HepG2 (cell line): ENCODE results near the gene S1PR5. TPM values are rescaled to one million over a fixed set of nuclear protein-coding genes. Genes with fewer than 3 reads are reported as not detected.

ENCODE experiments used
- ARNT ChIP-seq: fragments of 450-650 bp; IDR thresholded peaks from 2 replicates; pipeline ENCODE4 v1.6.1; 2017
- ATF2 ChIP-seq: sonication (generic); formaldehyde crosslinking; IDR thresholded peaks from 2 replicates; pipeline ENCODE4 v1.4.0; 2020; ENCODE audit warnings: missing genetic modification reagents
- GATAD1 ChIP-seq: IDR thresholded peaks from 2 replicates; pipeline ENCODE4 v1.6.1; 2016; ENCODE audit warnings: missing genetic modification reagents, missing compliant biosample characterization
- HDAC6 ChIP-seq: fragments of 200-600 bp; sonication (generic); IDR thresholded peaks from 2 replicates; pipeline ENCODE4 v1.7.0; 2017; ENCODE audit warnings: mild to moderate bottlenecking, antibody characterized with exemption, low read length, low read depth
- HINFP ChIP-seq: sonication (generic); formaldehyde crosslinking; IDR thresholded peaks from 2 replicates; pipeline ENCODE4 v1.4.0; 2020; ENCODE audit warnings: low read depth, mild to moderate bottlenecking, missing genetic modification reagents
- KLF16 ChIP-seq, 2 experiments: sonication (generic) in 1 of 2; formaldehyde crosslinking in 1 of 2; IDR thresholded peaks; 2 replicates each; pipeline versions ENCODE4 v1.6.1 to v1.8.0; 2016 to 2023; ENCODE audit warnings: missing genetic modification reagents in 2 of 2, missing compliant biosample characterization in 1 of 2
- MBNL3 ChIP-seq: fragments of 250-450 bp; sonication (Bioruptor Pico); conservative IDR thresholded peaks from 2 replicates; pipeline ENCODE4 v1.8.0; 2022; ENCODE audit warnings: mild to moderate bottlenecking, inconsistent platforms
- MXD3 ChIP-seq: IDR thresholded peaks from 2 replicates; pipeline ENCODE4 v1.6.1; 2016; ENCODE audit warnings: mild to moderate bottlenecking, missing biosample characterization, missing genetic modification reagents
- NCOA1 ChIP-seq: sonication (generic); formaldehyde crosslinking; IDR thresholded peaks from 2 replicates; pipeline ENCODE4 v1.9.0; 2021; ENCODE audit warnings: missing genetic modification reagents
- PAF1 ChIP-seq: IDR thresholded peaks from 2 replicates; pipeline ENCODE4 v1.6.1; 2016; ENCODE audit warnings: missing genetic modification reagents, missing compliant biosample characterization
- WIZ ChIP-seq: sonication (generic); formaldehyde crosslinking; IDR thresholded peaks from 2 replicates; pipeline ENCODE4 v1.5.1; 2020; ENCODE audit warnings: mild to moderate bottlenecking, missing genetic modification reagents
- YEATS2 ChIP-seq: sonication (generic); formaldehyde crosslinking; IDR thresholded peaks from 2 replicates; pipeline ENCODE4 v1.4.0; 2020; ENCODE audit warnings: missing genetic modification reagents, borderline replicate concordance
- ZKSCAN5 ChIP-seq: sonication (generic); formaldehyde crosslinking; IDR thresholded peaks from 2 replicates; pipeline ENCODE4 v1.5.1; 2020; ENCODE audit warnings: mild to moderate bottlenecking, missing genetic modification reagents
- ZNF337 ChIP-seq: sonication (generic); formaldehyde crosslinking; IDR thresholded peaks from 2 replicates; pipeline ENCODE4 v1.5.1; 2020; ENCODE audit warnings: missing genetic modification reagents, low read depth, mild to moderate bottlenecking, borderline replicate concordance
- ZNF720 ChIP-seq: sonication (generic); formaldehyde crosslinking; IDR thresholded peaks from 2 replicates; pipeline ENCODE4 v1.4.0; 2020; ENCODE audit warnings: missing genetic modification reagents
- polyA plus RNA-seq, 8 experiments: library from polyadenylated mRNA; depleted of rRNA in 3 of 8; stranded (reverse) in 7 of 8; unstranded in 1 of 8; fragments of >200 nt; fragmentation: Illumina TruSeq in 4 of 8; extraction: Trizol in 4 of 8; gene quantifications; 2 replicates each; pipeline versions ENCODE4 v1.2.1 to v1.2.3, GENCODE V29; 2011 to 2016; ENCODE audit warnings: low read depth in 4 of 8, missing spikeins in 1 of 8, mixed read lengths in 1 of 8; ENCODE audit not compliant: insufficient read depth in 1 of 8
- total RNA-seq, 5 experiments: library from RNA; depleted of rRNA; stranded (reverse); fragments of >200 nt; fragmentation: Illumina TruSeq; extraction: Trizol; gene quantifications; 2 replicates each; pipeline ENCODE4 v1.2.3, GENCODE V29; 2016; ENCODE audit warnings: low read depth in 1 of 5
- TF ChIP-seq, protein P1 (sequence below): sonication (generic); formaldehyde crosslinking; IDR thresholded peaks from 2 replicates; pipeline ENCODE4 v1.9.0; 2021; ENCODE audit warnings: mild to moderate bottlenecking, missing genetic modification reagents
- TF ChIP-seq, protein P2 (sequence below): sonication (generic); formaldehyde crosslinking; IDR thresholded peaks from 2 replicates; pipeline ENCODE4 v1.5.0; 2020; ENCODE audit warnings: mild to moderate bottlenecking, missing genetic modification reagents, moderate library complexity

S1PR5 gene
- total and polyA plus RNA-seq, 2 of the 13 experiments (the other 11 are each of a cell fraction or from before 2014, with no cell fraction given): 0.04 TPM; not detected in 1

DNA sequence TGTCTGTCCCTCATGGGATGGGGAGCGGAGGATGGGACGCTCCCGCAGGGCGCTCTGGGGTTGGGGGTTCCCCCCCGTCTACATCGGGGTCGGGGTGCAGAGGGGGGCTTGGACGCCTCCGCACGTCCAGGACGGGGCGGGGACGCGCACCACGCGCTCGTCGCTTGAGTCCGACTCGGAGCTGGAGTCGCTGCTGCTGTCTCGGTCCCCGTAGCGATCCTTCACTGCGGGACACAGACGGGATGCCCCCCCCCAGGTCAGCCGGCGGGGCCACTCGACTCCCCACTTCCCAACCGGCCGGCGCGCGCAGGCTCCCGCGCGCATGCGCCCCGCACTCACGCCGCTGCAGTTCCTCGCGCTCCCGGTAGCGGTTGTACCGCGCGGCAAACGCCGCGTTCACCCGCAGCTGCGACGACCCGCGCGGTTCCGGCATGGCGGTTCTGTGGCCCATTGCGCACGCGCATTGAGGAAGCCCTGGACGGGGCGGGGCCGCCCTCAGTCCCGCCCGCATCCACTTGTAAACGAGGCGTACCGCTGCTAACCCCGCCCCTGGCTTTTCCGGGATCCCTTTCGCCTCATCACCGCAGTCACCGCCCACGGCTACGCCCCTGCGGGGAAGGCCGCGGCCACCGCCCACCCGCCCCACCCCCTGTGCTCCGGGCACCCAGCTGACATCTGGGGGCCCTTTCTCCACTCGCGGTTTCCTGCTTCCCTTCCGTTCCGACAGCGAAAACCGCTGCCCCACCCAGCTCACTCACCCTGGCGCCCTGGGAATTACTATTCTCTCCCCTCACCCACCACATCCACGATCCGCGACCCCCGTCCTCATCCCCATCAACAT lies 48.5 kb upstream of the S1PR5 start, which contains the start of gene KRI1 (continued):
- TF ChIP-seq MXD3: peak; percentile 96
- peak in 1 of 2 experiments; percentile 98; a peak in 2 of 4 replicates for TF ChIP-seq KLF16 (CRISPR knock-in tag; IDR thresholded peaks at IDR 0.05)
- peak; percentile 74; the same call in 1 of the 2 replicates for TF ChIP-seq ZNF720 (CRISPR knock-in tag)
- TF ChIP-seq ATF2 (CRISPR knock-in tag): peak; percentile 80
- TF ChIP-seq HDAC6: no peak
- TF ChIP-seq WIZ (CRISPR knock-in tag): 0 out of 2 replicates have a peak, but pooled peaks have one; percentile 30
- no peak for TF ChIP-seq ZKSCAN5 (CRISPR knock-in tag)
- TF ChIP-seq MBNL3 (CRISPR knock-in tag): no peak
- TF ChIP-seq GATAD1 (CRISPR knock-in tag): peak; percentile 73
- TF ChIP-seq HINFP (CRISPR knock-in tag): peak; percentile 78; the same call in 1 of the 2 replicates
- peak; percentile 80; the same call in 1 of the 2 replicates for TF ChIP-seq YEATS2 (CRISPR knock-in tag)
- TF ChIP-seq, protein P1, sequence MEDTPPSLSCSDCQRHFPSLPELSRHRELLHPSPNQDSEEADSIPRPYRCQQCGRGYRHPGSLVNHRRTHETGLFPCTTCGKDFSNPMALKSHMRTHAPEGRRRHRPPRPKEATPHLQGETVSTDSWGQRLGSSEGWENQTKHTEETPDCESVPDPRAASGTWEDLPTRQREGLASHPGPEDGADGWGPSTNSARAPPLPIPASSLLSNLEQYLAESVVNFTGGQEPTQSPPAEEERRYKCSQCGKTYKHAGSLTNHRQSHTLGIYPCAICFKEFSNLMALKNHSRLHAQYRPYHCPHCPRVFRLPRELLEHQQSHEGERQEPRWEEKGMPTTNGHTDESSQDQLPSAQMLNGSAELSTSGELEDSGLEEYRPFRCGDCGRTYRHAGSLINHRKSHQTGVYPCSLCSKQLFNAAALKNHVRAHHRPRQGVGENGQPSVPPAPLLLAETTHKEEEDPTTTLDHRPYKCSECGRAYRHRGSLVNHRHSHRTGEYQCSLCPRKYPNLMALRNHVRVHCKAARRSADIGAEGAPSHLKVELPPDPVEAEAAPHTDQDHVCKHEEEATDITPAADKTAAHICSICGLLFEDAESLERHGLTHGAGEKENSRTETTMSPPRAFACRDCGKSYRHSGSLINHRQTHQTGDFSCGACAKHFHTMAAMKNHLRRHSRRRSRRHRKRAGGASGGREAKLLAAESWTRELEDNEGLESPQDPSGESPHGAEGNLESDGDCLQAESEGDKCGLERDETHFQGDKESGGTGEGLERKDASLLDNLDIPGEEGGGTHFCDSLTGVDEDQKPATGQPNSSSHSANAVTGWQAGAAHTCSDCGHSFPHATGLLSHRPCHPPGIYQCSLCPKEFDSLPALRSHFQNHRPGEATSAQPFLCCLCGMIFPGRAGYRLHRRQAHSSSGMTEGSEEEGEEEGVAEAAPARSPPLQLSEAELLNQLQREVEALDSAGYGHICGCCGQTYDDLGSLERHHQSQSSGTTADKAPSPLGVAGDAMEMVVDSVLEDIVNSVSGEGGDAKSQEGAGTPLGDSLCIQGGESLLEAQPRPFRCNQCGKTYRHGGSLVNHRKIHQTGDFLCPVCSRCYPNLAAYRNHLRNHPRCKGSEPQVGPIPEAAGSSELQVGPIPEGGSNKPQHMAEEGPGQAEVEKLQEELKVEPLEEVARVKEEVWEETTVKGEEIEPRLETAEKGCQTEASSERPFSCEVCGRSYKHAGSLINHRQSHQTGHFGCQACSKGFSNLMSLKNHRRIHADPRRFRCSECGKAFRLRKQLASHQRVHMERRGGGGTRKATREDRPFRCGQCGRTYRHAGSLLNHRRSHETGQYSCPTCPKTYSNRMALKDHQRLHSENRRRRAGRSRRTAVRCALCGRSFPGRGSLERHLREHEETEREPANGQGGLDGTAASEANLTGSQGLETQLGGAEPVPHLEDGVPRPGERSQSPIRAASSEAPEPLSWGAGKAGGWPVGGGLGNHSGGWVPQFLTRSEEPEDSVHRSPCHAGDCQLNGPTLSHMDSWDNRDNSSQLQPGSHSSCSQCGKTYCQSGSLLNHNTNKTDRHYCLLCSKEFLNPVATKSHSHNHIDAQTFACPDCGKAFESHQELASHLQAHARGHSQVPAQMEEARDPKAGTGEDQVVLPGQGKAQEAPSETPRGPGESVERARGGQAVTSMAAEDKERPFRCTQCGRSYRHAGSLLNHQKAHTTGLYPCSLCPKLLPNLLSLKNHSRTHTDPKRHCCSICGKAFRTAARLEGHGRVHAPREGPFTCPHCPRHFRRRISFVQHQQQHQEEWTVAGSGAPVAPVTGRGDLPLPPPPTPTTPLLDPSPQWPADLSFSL (CRISPR knock-in tag): no peak
- TF ChIP-seq ARNT: no peak
- no peak for TF ChIP-seq NCOA1 (CRISPR knock-in tag)
- no peak for TF ChIP-seq PAF1 (CRISPR knock-in tag)
- TF ChIP-seq ZNF337: no peak; the same call in 1 of the 2 replicates
- TF ChIP-seq, protein P2, sequence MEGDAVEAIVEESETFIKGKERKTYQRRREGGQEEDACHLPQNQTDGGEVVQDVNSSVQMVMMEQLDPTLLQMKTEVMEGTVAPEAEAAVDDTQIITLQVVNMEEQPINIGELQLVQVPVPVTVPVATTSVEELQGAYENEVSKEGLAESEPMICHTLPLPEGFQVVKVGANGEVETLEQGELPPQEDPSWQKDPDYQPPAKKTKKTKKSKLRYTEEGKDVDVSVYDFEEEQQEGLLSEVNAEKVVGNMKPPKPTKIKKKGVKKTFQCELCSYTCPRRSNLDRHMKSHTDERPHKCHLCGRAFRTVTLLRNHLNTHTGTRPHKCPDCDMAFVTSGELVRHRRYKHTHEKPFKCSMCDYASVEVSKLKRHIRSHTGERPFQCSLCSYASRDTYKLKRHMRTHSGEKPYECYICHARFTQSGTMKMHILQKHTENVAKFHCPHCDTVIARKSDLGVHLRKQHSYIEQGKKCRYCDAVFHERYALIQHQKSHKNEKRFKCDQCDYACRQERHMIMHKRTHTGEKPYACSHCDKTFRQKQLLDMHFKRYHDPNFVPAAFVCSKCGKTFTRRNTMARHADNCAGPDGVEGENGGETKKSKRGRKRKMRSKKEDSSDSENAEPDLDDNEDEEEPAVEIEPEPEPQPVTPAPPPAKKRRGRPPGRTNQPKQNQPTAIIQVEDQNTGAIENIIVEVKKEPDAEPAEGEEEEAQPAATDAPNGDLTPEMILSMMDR (CRISPR knock-in tag): peak; percentile 46; the same call in 1 of the 2 replicates
